ENCODE measurements around the gene CAMTA1.

The CAMTA1 gene

GRCh38 chr1:7060745-7061144 is 275.5 kb downstream of the CAMTA1 start:
- WGBS, 2 experiments, result 94% methylated on average over 12 of the region's 12 CpGs
- Histone ChIP-seq H3K27ac (ENCODE audit: insufficient read depth, low read depth, low read length, poor library complexity, severe bottlenecking) (no peak overlapping the region), H3K9me3 (ENCODE audit: control insufficient read depth, low read length) (no peaks in the 10 kb centered on the region), H3K4me3 (ENCODE audit: insufficient read depth, low read depth, low read length) (no peak overlapping the region), H3K36me3 (ENCODE audit: control insufficient read depth, insufficient read depth, low read length) (no peaks in the 10 kb centered on the region), H3K4me1 (ENCODE audit: control insufficient read depth, insufficient read depth, low read length) (no peaks in the 10 kb centered on the region), H3K27me3 (ENCODE audit: control insufficient read depth, insufficient read depth, low read length, poor library complexity, severe bottlenecking) (no peaks in the 10 kb centered on the region)

GRCh38 chr1:7062346-7063061 is 277.2 kb downstream of the CAMTA1 start:
- Histone ChIP-seq H3K27ac (ENCODE audit: insufficient read depth, low read depth, low read length, poor library complexity, severe bottlenecking) (no peak overlapping the region), H3K27me3 (ENCODE audit: control insufficient read depth, insufficient read depth, low read length, poor library complexity, severe bottlenecking) (no peaks in the 10 kb centered on the region), H3K4me1 (ENCODE audit: control insufficient read depth, insufficient read depth, low read length) (no peaks in the 10 kb centered on the region), H3K36me3 (ENCODE audit: control insufficient read depth, insufficient read depth, low read length) (no peaks in the 10 kb centered on the region), H3K4me3 (ENCODE audit: insufficient read depth, low read depth, low read length) (no peak overlapping the region), H3K9me3 (ENCODE audit: control insufficient read depth, low read length) (no peaks in the 10 kb centered on the region)
- WGBS, 2 experiments, result 94% methylated on average over 32 of the region's 32 CpGs

GRCh38 chr1:7063981-7064380 is 278.7 kb downstream of the CAMTA1 start:
- H3K27ac ChIP-seq (ENCODE audit: insufficient read depth, low read depth, low read length, poor library complexity, severe bottlenecking), result no peak overlapping the region
- WGBS, 2 experiments, result 88 to 90% methylated on average over 1 of the region's 1 CpG
- no peaks in the 10 kb centered on the region for H3K9me3 ChIP-seq (ENCODE audit: control insufficient read depth, low read length)
- no peaks in the 10 kb centered on the region for H3K27me3 ChIP-seq (ENCODE audit: control insufficient read depth, insufficient read depth, low read length, poor library complexity, severe bottlenecking)
- no peaks in the 10 kb centered on the region for H3K4me1 ChIP-seq (ENCODE audit: control insufficient read depth, insufficient read depth, low read length)
- no peaks in the 10 kb centered on the region for H3K36me3 ChIP-seq (ENCODE audit: control insufficient read depth, insufficient read depth, low read length)
- no peak overlapping the region for H3K4me3 ChIP-seq (ENCODE audit: insufficient read depth, low read depth, low read length)

GRCh38 chr1:7068552-7068951 is 283.3 kb downstream of the CAMTA1 start:
- WGBS, 2 experiments, result 91 to 96% methylated on average over 4 to 5 of the region's 5 CpGs
- Histone ChIP-seq H3K27ac (ENCODE audit: insufficient read depth, low read depth, low read length, poor library complexity, severe bottlenecking) (no peak overlapping the region), H3K4me3 (ENCODE audit: insufficient read depth, low read depth, low read length) (no peak overlapping the region), H3K36me3 (ENCODE audit: control insufficient read depth, insufficient read depth, low read length) (no peaks in the 10 kb centered on the region), H3K9me3 (ENCODE audit: control insufficient read depth, low read length) (no peaks in the 10 kb centered on the region), H3K4me1 (ENCODE audit: control insufficient read depth, insufficient read depth, low read length) (no peaks in the 10 kb centered on the region), H3K27me3 (ENCODE audit: control insufficient read depth, insufficient read depth, low read length, poor library complexity, severe bottlenecking) (peaks cover 4% of the 10 kb centered on the region)

GRCh38 chr1:7069931-7070330 is 284.7 kb downstream of the CAMTA1 start:
- no peaks in the 10 kb centered on the region for H3K9me3 ChIP-seq (ENCODE audit: control insufficient read depth, low read length)
- H3K27me3 ChIP-seq (ENCODE audit: control insufficient read depth, insufficient read depth, low read length, poor library complexity, severe bottlenecking), result peaks cover 4% of the 10 kb centered on the region
- H3K4me1 ChIP-seq (ENCODE audit: control insufficient read depth, insufficient read depth, low read length), result no peaks in the 10 kb centered on the region
- no peak overlapping the region for H3K27ac ChIP-seq (ENCODE audit: insufficient read depth, low read depth, low read length, poor library complexity, severe bottlenecking)
- H3K36me3 ChIP-seq (ENCODE audit: control insufficient read depth, insufficient read depth, low read length), result no peaks in the 10 kb centered on the region
- 11 to 12% methylated on average over 23 of the region's 23 CpGs for WGBS, 2 experiments
- H3K4me3 ChIP-seq (ENCODE audit: insufficient read depth, low read depth, low read length), result peak overlapping the region; percentile 32

GRCh38 chr1:7070389-7071029 is 285.3 kb downstream of the CAMTA1 start:
- Histone ChIP-seq H3K9me3 (ENCODE audit: control insufficient read depth, low read length) (no peaks in the 10 kb centered on the region), H3K27ac (ENCODE audit: insufficient read depth, low read depth, low read length, poor library complexity, severe bottlenecking) (no peak overlapping the region), H3K4me3 (ENCODE audit: insufficient read depth, low read depth, low read length) (peak overlapping the region; percentile 32), H3K36me3 (ENCODE audit: control insufficient read depth, insufficient read depth, low read length) (no peaks in the 10 kb centered on the region), H3K27me3 (ENCODE audit: control insufficient read depth, insufficient read depth, low read length, poor library complexity, severe bottlenecking) (peaks cover 4% of the 10 kb centered on the region), H3K4me1 (ENCODE audit: control insufficient read depth, insufficient read depth, low read length) (no peaks in the 10 kb centered on the region)
- 8 to 10% methylated on average over 13 of the region's 13 CpGs for WGBS, 2 experiments

GRCh38 chr1:7076117-7076516 is 290.9 kb downstream of the CAMTA1 start:
- Histone ChIP-seq H3K36me3 (ENCODE audit: control insufficient read depth, insufficient read depth, low read length) (no peaks in the 10 kb centered on the region), H3K4me3 (ENCODE audit: insufficient read depth, low read depth, low read length) (no peak overlapping the region), H3K27me3 (ENCODE audit: control insufficient read depth, insufficient read depth, low read length, poor library complexity, severe bottlenecking) (no peaks in the 10 kb centered on the region), H3K9me3 (ENCODE audit: control insufficient read depth, low read length) (no peaks in the 10 kb centered on the region), H3K27ac (ENCODE audit: insufficient read depth, low read depth, low read length, poor library complexity, severe bottlenecking) (no peak overlapping the region), H3K4me1 (ENCODE audit: control insufficient read depth, insufficient read depth, low read length) (no peaks in the 10 kb centered on the region)
- WGBS, 2 experiments, result 80 to 83% methylated on average over 2 to 4 of the region's 5 CpGs

GRCh38 chr1:7076572-7076971 is 291.3 kb downstream of the CAMTA1 start:
- H3K27ac ChIP-seq (ENCODE audit: insufficient read depth, low read depth, low read length, poor library complexity, severe bottlenecking), result no peak overlapping the region
- no peak overlapping the region for H3K4me3 ChIP-seq (ENCODE audit: insufficient read depth, low read depth, low read length)
- 75 to 81% methylated on average over 4 of the region's 4 CpGs for WGBS, 2 experiments
- no peaks in the 10 kb centered on the region for H3K4me1 ChIP-seq (ENCODE audit: control insufficient read depth, insufficient read depth, low read length)
- H3K9me3 ChIP-seq (ENCODE audit: control insufficient read depth, low read length), result no peaks in the 10 kb centered on the region
- no peaks in the 10 kb centered on the region for H3K36me3 ChIP-seq (ENCODE audit: control insufficient read depth, insufficient read depth, low read length)
- H3K27me3 ChIP-seq (ENCODE audit: control insufficient read depth, insufficient read depth, low read length, poor library complexity, severe bottlenecking), result no peaks in the 10 kb centered on the region

- Histone ChIP-seq H3K36me3 (ENCODE audit: control insufficient read depth, insufficient read depth, low read length) (no peaks in the 10 kb centered on the region), H3K4me1 (ENCODE audit: control insufficient read depth, insufficient read depth, low read length) (no peaks in the 10 kb centered on the region), H3K27ac (ENCODE audit: insufficient read depth, low read depth, low read length, poor library complexity, severe bottlenecking) (no peak overlapping the region), H3K4me3 (ENCODE audit: insufficient read depth, low read depth, low read length) (no peak overlapping the region), H3K27me3 (ENCODE audit: control insufficient read depth, insufficient read depth, low read length, poor library complexity, severe bottlenecking) (no peaks in the 10 kb centered on the region), H3K9me3 (ENCODE audit: control insufficient read depth, low read length) (no peaks in the 10 kb centered on the region)
- 62 to 66% methylated on average over 4 of the region's 4 CpGs for WGBS, 2 experiments
Observed at GRCh38 chr1:7077136-7077535, 291.9 kb downstream of the CAMTA1 start.

GRCh38 chr1:7077970-7078369 is 292.7 kb downstream of the CAMTA1 start:
- H3K4me3 ChIP-seq (ENCODE audit: insufficient read depth, low read depth, low read length), result no peak overlapping the region
- 84 to 95% methylated on average over 2 to 3 of the region's 3 CpGs for WGBS, 2 experiments
- no peaks in the 10 kb centered on the region for H3K36me3 ChIP-seq (ENCODE audit: control insufficient read depth, insufficient read depth, low read length)
- H3K9me3 ChIP-seq (ENCODE audit: control insufficient read depth, low read length), result no peaks in the 10 kb centered on the region
- no peak overlapping the region for H3K27ac ChIP-seq (ENCODE audit: insufficient read depth, low read depth, low read length, poor library complexity, severe bottlenecking)
- H3K4me1 ChIP-seq (ENCODE audit: control insufficient read depth, insufficient read depth, low read length), result no peaks in the 10 kb centered on the region
- no peaks in the 10 kb centered on the region for H3K27me3 ChIP-seq (ENCODE audit: control insufficient read depth, insufficient read depth, low read length, poor library complexity, severe bottlenecking)
